Thyroid gland (tissue), 4 donors: ENCODE results near the gene MGST3. TPM values are rescaled to one million over a fixed set of nuclear protein-coding genes. Genes with fewer than 3 reads are reported as not detected.

ENCODE experiments used
- DNase-seq, 2 donors: peaks; one replicate each; pipeline ENCODE4 v3.0.0-alpha.2; 2019
- H3K27ac ChIP-seq, 3 donors: fragments of 200-600 bp; sonication (generic); 1 replicate in 2 of 3; 2 replicates in 1 of 3; pipeline ENCODE4 v1.5.1; 2016 to 2019; ENCODE audit warnings: mild to moderate bottlenecking in 1 of 3, moderate library complexity in 1 of 3
- H3K27me3 ChIP-seq: fragments of 200-600 bp; sonication (generic); one replicate; pipeline ENCODE4 v1.5.1; 2019
- H3K36me3 ChIP-seq, 2 donors: fragments of 200-600 bp; sonication (generic); one replicate each; pipeline ENCODE4 v1.5.1; 2016 to 2019
- H3K4me1 ChIP-seq, 2 donors: fragments of 200-600 bp; sonication (generic); one replicate each; pipeline ENCODE4 v1.5.1; 2017 to 2019
- H3K4me3 ChIP-seq, 3 donors: fragments of 200-600 bp; sonication (generic); replicated peaks in 1 of 3; 1 replicate in 2 of 3; 2 replicates in 1 of 3; pipeline ENCODE4 v1.5.1; 2016; ENCODE audit warnings: mild to moderate bottlenecking in 1 of 3
- H3K9me3 ChIP-seq: fragments of 200-600 bp; sonication (generic); one replicate; pipeline ENCODE4 v1.5.1; 2017
- CTCF ChIP-seq, 6 experiments: fragments of 200-600 bp in 3 of 6; fragments of 450-650 bp in 3 of 6; sonication (generic) in 3 of 6; IDR thresholded peaks; one replicate each; pipeline ENCODE4 v1.5.1; 2016 to 2019; ENCODE audit warnings: antibody characterized with exemption in 6 of 6, mild to moderate bottlenecking in 2 of 6, inconsistent platforms in 1 of 6, moderate library complexity in 1 of 6
- POLR2A ChIP-seq, 2 donors: fragments of 450-650 bp; IDR thresholded peaks; one replicate each; pipeline ENCODE4 v1.6.1; 2017; ENCODE audit warnings: antibody characterized with exemption in 2 of 2, mild to moderate bottlenecking in 2 of 2, moderate library complexity in 1 of 2
- WGBS, 2 donors: methylation state at CpG; one replicate each; pipeline ENCODE4 v1.1.5; 2017; 5-methylcytosine and 5-hydroxymethylcytosine counted together
- intact Hi-C: fragments of 100-400 bp; cut with DNase I; formaldehyde crosslinking; loops from one replicate; pipeline ENCODE4 v1.15.1; 2023
- total RNA-seq, 4 donors: library from RNA; depleted of rRNA; stranded (reverse); fragments of >200 nt; gene quantifications; one replicate each; pipeline ENCODE4 v1.2.3, GENCODE V29; 2016

Gene MGST3
- total RNA-seq, 4 donors from 2014 or later, result 146 to 366 (median 307) TPM

- H3K27me3 ChIP-seq, result no peaks in the 10 kb centered on the region
- H3K9me3 ChIP-seq, result no peaks in the 10 kb centered on the region
- TF ChIP-seq CTCF (IDR thresholded peaks at IDR 0.05) (no peak), POLR2A (IDR thresholded peaks at IDR 0.05) (no peak)
- DNase-seq, result no peak
- intact Hi-C loops, result loop anchor here (5.0 to 10.0 kb wide), 2 partner anchors 74 to 197 kb away; partner anchors contain the start of gene UCK2
- H3K27ac ChIP-seq, result no peak overlapping the region
- 81 to 82% methylated on average over 6 of the region's 6 CpGs for WGBS, 2 donors
- H3K36me3 ChIP-seq, result no peaks in the 10 kb centered on the region
- H3K4me1 ChIP-seq, result peaks cover 9 to 14% of the 10 kb centered on the region in 2 donors
- no peak overlapping the region for H3K4me3 ChIP-seq
Measured at GRCh38 chr1:165628147-165628822, 2.7 kb upstream of the MGST3 start.

GRCh38 chr1:165629151-165629550 is 1.9 kb upstream of the MGST3 start:
- WGBS, 2 donors, result 76 to 84% methylated on average over 3 of the region's 3 CpGs
- no peaks in the 10 kb centered on the region for H3K9me3 ChIP-seq
- TF ChIP-seq CTCF (IDR thresholded peaks at IDR 0.05), result no peak
- TF ChIP-seq POLR2A (IDR thresholded peaks at IDR 0.05), result no peak
- H3K36me3 ChIP-seq, result no peaks in the 10 kb centered on the region
- no peak for DNase-seq
- intact Hi-C loops, result loop anchor here (5.0 to 10.0 kb wide), 2 partner anchors 73 to 196 kb away; partner anchors contain the start of gene UCK2
- no peak overlapping the region for H3K4me3 ChIP-seq
- H3K27ac ChIP-seq, result no peak overlapping the region
- H3K4me1 ChIP-seq, result peaks cover 18 to 22% of the 10 kb centered on the region in 2 donors
- no peaks in the 10 kb centered on the region for H3K27me3 ChIP-seq

- 5 to 14% methylated on average over 8 to 26 of the region's 26 CpGs for WGBS, 2 donors
- Histone ChIP-seq H3K9me3 (no peaks in the 10 kb centered on the region), H3K4me1 (peaks cover 24 to 30% of the 10 kb centered on the region in 2 donors), H3K27ac (peak overlapping the region; percentile 82 to 95 (median 92)), H3K4me3 (peak overlapping the region in 2 of 3 donors; percentile 56 to 66), H3K27me3 (no peaks in the 10 kb centered on the region), H3K36me3 (no peaks in the 10 kb centered on the region)
- TF ChIP-seq CTCF (IDR thresholded peaks at IDR 0.05) (no peak), POLR2A (IDR thresholded peaks at IDR 0.05) (no peak)
- intact Hi-C loops, result loop anchor here (5.0 to 10.0 kb wide), 2 partner anchors 72 to 195 kb away; partner anchors contain the start of gene UCK2
- DNase-seq, result no peak
Measured at GRCh38 chr1:165629848-165630628, 996 bp upstream of the MGST3 start.

GRCh38 chr1:165631342-165632151 is 513 bp downstream of the MGST3 start:
- peak overlapping the region; percentile 42 to 56 (median 56) for H3K4me3 ChIP-seq
- peaks cover 39 to 45% of the 10 kb centered on the region in 2 donors for H3K4me1 ChIP-seq
- peak overlapping the region; percentile 82 to 95 (median 92) for H3K27ac ChIP-seq
- peak in 4 of 6 experiments; percentile 3 to 13 (median 11) for TF ChIP-seq CTCF (IDR thresholded peaks at IDR 0.05)
- peak in 1 of 2 donors; percentile 23 for TF ChIP-seq POLR2A (IDR thresholded peaks at IDR 0.05)
- H3K36me3 ChIP-seq, result no peaks in the 10 kb centered on the region
- WGBS, 2 donors, result 1% methylated on average over 31 of the region's 31 CpGs
- no peaks in the 10 kb centered on the region for H3K27me3 ChIP-seq
- peak; percentile 52 to 55 for DNase-seq
- H3K9me3 ChIP-seq, result no peaks in the 10 kb centered on the region
- intact Hi-C loops, result no loop called here
